HG03565 (cell line): ENCODE data around the gene PLEKHG4B.

Experiments used
- ATAC-seq: cut with Tn5 transposase; IDR thresholded peaks from one replicate; pipeline ENCODE4 v1.9.1; 2021; ENCODE audit warnings: mild to moderate bottlenecking, moderate library complexity; ENCODE audit not compliant: unreplicated experiment

PLEKHG4B gene

DNA sequence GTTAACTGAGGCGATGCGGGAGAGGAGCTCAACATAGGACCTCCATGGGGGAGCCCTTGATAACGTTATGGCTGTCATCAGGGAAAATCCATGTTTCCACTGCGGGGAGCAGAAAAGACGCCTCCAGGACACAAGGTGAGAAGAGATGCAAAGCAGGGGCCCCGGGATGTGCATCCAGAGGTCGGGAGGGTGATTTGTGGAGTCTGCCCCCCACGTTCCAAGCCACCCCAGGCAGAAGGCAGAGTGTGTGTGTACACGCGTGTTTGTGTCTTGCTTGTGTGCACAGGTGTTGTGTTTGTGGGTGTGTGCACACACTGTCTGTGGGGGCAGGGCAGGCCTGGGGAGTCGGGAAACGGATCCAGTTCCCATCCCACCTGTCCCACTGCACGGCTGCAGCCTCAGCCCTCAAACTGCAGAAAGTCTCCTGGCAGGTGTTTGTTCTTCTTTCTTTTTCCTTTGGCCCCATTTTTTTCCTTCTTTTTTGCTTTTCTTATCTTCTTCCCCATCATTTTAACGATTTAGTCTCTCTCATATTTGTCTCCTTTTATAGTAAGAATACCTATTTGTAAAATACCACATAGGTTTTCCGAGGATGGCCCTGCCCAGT is 17.4 kb upstream of the PLEKHG4B start:
- ATAC-seq, result no peak

DNA sequence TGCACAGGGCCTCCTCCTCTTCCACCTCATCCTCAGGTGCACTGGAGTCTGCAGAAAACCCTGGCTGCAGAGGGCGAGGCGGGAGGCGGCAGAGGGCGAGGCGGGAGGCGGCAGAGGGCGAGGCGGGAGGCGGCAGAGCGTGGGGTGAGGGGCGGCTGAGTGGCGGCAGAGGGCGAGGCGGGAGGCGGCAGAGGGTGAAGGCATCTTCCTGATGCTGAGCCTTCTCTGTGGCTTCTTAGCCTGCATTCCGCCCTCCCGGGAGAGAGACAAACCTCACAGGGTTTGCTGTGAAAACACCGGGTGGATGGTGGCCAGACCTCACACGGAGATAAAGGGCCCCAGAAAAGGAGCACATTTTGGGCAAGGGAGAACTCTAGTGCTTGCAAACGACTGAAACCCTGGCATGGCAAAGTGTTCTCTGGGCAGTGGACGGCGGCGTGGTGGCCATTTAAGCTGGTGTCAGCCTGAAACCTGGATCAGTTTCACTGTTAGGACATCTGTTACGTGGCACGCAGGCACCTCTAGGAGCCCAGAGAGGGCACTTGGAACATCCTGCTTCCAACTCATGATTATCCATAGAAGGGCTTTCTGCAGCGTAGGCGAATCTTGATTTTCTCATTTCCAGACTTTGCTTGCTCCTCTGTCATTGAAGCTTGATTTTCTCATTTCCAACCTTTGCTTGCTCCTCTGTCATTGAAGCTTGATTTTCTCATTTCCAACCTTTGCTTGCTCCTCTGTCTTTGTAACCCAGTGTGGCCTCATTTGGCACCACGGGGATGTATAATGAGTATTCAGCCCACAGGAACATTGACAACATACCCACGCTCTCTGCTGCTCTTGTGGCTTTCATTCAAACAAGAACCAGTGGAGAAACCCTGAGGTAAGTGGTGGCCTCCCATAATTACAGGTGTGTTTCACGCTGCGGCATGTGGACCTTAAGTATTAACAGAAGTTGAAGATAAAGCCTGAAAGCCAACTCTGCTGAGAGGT is 16.3 kb upstream of the PLEKHG4B start:
- no peak for ATAC-seq

DNA sequence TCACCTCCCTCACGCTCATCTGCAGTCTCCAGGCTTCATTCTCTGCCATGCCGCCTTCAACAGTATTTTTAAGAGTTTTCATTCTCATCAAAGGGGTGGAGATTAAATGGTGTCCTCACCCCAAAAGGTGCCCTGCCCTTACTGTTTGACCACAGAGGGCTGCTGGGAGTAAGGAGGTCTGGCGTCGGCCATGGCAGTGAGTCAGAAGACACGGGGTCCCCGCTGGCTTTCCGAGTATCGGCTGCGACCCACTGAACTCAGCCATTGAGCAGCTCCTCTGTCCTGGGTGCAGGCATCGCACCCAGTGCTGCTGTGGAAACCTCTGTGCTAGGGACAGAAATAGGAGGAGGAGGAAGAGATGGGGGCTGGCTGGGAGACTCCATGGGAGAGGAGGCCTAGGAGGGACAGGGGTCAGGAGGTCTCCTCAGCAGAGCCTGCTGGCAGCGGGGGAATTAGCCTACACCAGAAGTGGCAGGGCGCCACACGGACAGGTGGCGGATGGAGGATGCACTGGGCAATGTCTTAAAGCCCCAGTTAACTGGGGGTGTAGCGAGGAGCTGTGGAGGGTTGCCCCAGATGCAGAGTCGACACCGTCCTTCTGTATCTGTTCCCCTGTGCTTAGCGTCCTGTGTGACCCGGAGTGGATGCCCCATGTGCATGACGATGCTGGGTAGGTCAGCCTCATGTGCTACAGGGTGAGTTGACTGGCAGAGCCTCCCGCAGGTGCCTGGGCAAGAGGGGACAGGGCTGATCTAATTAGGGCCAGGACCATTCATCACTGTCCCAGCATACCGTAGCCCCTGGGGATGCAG is 15.4 kb upstream of the PLEKHG4B start:
- no peak for ATAC-seq

DNA sequence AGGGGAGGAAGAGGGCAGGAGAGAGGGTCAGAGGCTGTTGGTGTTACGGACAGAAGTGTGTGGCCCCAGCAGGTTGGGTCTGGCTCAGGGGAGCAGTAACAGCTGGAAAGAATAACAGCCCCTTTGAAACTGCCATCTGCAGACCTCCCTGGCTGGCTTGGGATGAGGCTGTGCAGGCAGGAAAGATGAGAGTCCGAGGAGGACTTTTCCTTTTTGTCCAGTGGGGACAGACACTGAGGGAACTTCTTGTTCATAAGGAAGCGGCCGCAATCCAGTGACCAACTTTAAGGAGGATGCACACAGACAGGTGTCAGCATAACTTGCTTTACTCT is 14.8 kb upstream of the PLEKHG4B start:
- no peak for ATAC-seq

DNA sequence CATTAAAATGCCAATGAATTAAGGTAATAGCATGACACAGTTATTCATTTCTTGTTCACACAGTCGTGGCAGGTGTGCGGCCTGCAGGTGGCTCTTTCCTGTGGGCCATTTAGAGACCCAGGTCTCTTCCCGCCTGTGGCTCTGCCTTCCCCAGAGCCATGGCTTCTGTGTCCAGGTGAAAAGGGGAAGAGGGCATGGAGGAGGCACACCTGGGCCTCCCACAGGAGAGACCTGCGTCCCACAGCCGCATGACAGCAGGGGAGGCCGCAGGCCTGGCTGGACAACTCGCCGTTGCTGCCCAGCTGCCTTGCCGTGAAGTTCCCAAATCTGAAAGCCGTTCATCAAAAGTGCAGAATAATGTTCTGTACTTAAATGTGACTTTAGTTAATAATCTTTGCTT is 14.4 kb upstream of the PLEKHG4B start:
- ATAC-seq, result no peak

DNA sequence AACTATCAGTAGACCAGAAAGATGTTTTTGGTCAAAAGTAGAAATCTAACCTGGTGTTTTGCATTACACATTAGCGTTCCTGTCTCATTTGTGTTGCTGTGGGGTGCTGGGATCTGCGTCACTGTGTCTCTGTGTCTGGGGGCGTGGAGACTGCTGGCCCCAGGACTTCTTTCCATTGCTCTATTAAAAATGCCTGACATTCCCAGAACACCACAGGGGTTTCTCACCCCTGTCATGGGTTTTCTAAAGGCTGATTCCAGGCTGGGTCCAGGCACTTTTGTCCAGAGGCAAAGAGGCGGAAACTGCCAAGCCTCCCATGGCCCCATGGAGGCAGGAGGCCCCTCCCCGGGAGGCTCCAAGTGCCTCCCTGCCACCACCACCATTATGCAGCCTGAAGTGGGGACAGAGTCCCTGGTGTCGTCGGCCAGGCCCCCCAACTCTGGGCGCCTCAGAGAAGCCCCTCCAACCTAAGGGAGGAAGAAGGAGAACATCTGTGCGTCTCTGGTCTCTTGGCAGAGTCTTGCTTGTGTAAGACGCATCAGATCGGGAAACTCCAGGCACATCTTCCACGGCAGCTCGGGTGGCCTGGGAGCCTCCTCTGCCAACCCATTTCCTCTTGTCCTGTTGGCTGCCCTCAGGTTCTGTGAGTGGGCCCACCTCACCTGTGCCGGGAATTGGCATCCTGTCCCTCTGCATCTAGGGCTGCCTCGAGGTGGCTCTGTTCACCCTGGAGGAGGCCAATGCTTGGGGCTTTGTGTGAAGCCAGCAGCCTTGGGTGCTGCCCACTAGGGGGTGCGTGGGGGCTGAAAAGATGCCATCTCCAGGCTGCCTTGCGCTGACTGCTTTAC is 13.8 kb upstream of the PLEKHG4B start:
- ATAC-seq, result no peak

DNA sequence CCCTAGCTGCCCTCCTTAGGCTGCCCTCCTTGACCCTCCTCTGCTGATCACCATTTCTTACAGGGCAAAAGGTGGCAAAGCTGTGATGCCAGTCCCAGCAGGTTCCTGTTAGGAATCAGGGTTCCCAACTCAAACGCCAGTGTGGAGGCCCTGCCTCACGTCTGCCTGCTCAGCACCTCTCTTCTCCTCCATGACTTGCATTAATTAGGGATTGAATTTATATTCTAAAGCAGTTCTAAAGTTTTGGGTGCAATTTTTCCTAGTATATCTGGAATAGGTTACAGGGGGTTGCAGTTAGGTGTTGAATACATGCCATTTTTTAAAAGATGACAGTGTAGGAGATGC is 13.2 kb upstream of the PLEKHG4B start:
- ATAC-seq, result no peak

DNA sequence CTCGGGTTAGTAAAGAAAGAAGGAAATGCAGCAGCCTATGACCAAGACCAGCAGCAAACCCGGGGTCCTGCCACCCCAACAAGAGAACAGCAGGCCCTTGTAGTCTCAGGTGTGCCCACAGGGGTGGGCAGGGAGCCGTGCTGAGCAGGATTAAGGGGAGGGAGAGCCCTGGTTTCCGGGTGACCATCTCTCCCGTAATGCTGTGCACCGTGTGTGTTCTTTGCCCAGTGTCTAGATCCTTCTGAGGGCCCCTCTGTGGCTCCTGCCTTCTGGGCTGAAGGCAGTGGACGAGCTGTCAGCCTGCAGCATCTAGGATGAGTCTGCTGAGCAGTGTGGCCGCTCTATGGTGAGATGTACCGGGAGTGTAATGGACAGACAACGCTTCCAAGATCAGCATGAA is 12.7 kb upstream of the PLEKHG4B start:
- no peak for ATAC-seq

DNA sequence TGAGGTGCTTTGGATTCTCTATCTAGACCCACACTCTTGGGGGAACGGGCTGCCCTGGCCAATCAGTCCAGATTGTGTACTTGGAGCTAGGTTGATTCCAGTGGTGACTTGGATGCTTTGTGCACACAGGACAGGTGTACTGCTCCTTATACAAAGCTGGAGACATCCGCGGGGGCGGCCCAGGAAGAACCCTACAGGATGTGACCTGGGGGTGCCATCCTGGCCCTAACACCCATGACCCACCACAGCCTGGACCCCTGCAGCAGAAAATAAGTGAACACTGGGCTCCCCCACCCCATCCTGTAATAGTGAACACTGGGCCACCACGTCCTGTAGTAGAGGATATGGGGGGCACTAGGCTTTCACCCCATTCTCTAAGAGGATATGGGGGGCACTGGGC is 12.1 kb upstream of the PLEKHG4B start:
- ATAC-seq, result no peak

DNA sequence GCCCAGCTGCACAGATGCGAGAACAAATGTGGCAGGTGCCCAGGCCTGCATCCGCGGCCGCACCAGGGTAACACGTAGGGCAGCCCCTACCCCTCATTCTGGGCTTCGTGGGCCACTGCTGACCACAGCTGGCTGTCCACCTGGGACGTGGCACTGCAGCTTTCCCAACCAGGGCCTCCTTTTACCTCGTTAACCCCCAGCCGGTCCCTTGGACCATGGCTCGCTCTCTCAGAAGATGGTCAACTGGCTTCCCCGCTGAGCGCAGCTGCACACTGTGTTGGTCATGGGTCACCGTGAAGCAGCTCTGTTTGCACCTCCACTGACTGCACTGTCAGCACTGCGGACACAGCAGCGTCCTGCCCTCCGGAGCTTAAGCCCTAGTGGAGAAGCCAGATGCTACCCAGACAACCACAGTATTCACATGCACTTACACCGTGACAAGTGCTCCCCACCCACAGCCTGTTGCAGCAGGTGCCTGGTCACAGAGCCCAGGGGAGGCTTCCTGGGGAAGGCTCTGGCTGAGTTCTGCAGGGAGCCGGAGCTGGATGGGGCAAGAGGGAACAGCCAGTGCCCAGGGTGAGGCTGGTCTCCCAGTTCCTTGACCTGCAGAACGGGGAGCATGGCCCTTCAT is 10.5 kb upstream of the PLEKHG4B start:
- ATAC-seq, result no peak

DNA sequence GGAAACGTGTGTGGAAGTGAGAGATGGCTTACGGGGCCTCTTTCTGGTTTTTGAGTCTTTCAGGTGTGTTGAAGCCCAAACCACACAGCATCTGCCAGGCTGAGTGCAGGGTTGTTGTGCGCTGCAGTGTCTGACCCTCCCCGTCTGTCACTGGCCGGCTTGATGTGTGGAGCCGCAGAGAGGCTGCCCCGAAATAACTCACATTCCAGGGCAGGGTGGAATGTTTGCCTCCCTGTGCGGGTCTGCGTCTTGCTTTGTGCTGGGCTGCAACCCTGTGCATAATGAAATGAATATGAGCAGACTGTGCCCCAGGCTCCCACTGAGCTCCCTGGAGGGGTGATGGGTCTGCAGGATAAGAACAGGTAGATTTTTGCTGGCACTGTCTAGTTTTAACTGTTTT is 9.9 kb upstream of the PLEKHG4B start:
- ATAC-seq, result no peak

DNA sequence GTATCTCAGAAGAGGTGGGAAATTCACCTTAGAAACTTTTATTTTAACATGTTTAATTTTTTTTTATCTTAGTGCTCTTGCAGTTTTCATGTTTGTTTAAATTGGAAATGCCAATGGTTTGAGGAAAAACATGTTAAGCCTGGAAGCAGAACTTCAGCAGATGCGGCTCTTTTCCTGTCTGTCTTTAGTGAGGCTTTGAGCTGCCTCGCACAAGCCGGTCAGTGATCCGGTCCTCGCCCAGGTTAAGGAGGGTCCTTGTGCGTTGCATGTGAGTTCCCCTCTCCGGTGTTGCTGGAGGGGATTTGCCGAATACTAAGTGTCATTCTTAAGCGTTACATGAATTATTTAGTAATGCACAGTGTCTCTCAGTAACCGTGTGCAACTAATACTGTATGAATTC is 9.4 kb upstream of the PLEKHG4B start:
- no peak for ATAC-seq

DNA sequence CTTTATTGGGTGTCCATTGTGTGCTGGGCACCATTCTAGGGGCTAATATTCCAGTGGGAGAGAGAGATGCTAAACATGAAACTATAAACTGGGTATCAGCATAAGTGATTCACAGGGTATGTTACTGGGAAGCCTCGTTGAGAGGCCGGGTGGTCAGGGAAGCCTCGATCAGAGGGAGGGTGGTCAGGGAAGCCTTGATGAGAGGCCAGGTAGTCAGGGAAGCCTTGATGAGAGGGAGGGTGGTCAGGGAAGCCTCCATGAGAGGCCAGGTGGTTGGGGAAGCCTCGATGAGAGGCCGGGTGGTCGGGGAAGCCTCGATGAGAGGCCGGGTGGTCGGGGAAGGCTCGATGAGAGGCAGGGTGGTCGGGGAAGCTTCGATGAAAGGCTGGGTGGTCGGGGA is 8.9 kb upstream of the PLEKHG4B start:
- no peak for ATAC-seq

DNA sequence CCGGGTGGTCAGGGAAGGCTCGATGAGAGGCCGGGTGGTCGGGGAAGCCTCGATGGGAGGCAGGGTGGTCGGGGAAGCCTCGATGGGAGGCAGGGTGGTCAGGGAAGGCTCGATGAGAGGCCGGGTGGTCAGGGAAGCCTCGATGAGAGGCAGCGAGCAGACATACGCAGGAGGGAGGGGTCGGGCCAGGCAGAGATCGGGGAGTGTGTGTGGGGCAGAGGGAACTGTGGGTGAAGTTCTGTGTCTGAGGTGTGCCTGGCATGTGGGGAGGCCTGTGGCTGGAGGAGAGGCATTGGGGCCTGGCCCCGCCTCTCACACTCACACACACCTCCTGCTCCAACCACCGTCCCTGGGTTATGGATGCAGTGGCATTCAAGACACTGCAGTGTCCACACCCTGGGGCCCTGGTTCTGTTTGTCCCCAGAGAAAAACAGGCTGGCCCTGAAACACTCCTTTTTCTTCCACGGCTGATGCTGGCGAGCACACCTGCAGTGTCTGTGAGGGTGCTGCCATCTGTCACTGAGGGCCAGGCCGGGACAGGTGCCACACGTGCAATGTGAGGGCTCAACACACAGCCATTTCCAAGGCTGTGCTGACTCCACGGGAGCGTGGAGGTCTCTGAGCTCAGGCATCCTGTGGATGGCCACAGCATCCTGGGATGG is 6.5 kb upstream of the PLEKHG4B start:
- no peak for ATAC-seq

DNA sequence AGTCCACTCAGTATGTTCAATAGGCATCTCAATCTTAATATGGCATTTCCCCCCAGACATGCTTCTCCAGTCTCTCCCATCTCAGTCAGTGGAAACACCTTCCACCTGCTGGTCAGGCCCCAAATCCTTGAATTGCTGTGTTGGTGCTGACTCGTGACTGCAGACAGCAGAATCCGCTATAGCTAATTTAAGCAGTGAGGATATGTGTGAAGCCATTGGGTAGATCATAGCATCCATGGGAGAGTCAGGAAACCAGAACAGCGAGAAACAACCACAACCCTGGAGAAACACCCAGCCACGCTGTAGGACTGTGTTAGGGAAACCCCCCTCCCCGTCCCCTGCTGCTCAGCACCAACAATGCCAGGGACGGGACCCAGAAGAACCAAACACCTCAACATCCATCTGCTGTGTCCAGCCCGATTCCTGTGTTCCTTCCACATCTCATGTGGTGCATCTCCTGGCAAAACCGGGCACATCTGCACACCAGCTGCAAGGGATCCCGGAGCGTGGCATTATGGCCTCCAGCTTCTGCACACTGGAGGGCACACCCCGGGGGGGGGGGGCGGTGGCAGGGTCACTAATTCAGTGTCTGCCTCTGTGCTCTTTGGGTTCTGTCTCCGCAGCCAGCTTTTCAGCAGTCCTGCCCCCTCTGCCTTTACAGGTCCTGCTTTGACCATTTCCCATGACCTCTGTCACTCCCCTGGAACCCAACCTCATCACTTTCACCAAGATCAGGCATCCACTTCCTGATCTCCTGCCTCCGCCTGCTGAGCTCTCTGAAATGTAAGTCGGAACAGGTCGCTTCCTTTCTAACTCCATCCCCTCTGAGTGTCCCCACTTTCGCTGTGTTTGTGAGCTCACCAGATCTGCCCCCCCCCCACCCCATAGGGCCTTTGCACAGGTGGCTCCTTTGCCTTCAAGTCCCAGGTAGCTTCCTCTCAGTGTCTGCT is 2.4 kb upstream of the PLEKHG4B start:
- ATAC-seq, result no peak

DNA sequence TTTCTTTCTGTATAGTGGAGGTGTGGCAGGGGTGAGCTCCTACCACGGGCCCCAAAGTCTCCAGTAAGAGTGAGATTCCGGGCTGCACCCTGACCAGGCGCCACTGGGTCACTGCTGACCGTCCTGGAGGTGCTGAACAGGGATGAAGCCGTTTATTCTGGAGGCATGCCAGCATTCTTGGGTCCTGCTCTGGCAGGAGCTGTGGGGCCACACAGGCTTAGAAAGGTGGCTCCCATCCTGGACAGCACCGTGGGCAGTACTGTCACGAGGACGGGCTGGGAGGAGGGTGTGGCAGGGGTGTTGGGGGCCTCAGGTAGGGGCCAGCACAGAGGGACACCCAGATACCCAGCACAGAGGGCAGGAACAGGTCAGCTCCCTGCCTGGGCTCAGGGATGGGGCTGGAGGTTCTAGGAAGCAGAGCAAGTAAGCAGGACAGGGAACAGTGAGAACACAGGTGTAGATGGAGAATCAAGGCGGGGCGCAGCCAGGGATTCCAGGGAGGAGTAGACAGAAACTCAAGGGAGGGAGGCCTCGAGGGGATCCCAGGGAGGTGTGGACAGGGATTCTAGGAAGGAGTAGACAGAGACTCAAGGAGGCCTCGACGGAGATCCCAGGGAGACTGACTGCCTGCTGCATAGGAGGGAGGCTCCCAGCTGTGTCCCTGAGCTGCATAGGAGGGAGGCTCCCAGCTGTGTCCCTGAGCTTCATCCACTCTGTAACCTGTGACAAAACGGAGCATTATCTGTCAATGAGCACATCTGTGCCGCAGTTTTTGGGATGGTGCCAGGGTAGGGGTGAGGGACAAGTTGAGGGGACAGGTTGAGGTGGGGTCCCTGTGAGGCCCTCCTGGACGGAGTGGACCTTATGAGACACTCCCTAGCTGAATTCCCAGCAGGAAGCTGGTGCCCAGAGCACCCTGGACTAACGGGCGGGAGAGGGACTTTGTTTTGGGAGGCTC is 1.1 kb upstream of the PLEKHG4B start:
- no peak for ATAC-seq

DNA sequence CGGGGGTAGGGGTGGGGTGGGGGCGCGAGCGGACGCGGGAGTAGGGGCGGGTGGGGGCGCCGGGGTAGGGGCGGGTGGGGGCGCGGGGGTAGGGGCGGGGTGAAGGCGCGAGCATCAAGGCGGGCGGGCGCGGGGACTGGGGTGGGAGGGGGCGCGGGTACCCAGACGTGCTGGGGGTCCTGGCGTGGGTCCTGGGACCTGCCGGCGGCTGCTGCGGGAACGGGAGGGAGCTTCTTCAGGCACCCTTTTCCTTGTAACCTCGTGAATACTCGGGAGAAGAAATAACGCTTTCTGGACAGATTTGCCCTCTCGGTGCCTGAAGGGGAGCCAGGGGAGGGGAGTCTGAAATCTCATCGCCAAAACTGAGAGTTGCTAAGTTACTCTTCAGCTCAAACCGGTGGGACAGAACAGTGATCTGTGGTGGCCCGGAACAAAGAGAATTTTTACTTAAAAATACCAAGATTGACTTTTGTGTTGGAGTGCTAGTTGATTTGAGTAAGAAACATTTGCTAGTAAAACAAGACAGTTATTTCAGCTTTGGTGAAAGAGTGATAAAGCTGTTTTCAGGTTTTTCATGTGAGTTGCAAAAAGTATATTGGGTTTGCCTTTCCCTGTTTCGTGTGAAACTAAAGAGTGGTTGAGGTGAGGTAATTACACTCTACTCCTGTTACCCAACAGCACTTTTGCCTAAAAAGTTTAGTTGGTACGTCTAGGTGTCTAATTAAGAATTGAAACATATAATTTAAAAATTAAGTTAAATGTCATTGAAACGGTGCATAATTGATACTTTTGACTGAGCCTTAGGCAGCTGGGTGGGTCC is 643 bp downstream of the PLEKHG4B start:
- ATAC-seq, result no peak
